ENCODE data around the gene WASL.

Gene WASL

DNA sequence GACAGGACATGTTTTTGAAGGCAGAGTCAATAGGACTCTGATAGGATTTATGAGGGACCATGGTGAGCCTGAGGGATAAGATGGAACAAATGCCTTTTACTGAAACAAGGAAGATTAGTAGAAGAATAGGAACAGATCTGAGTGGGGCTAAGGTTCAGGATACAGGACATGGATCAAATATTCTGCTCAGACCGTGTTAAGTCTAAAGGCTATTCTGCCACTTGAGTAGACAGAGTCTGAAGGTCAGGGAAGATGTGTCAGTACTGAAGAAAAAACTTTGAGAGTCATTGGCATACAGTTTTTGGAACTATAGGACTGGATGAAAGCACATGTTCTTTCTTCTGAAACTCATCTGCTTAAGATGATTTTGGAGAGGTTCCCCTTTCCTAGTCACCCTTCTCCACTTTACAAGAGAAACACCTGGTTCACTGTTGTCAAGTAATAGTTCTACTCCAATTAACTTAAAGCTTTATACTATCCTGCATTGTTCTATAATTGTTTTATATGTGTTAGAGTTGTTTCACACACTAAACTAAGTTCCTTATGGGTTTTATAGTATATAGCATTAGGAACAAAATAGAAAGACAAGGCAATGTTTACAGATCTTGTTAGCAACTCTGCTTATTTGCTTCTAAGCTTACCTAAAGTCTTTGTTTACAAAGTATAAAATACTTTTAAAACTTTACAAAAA, 43.4 kb downstream of the WASL start:
- DNase-seq (ENCODE audit: extremely low read depth, insufficient read length), result no peak
- TF ChIP-seq, protein P1, sequence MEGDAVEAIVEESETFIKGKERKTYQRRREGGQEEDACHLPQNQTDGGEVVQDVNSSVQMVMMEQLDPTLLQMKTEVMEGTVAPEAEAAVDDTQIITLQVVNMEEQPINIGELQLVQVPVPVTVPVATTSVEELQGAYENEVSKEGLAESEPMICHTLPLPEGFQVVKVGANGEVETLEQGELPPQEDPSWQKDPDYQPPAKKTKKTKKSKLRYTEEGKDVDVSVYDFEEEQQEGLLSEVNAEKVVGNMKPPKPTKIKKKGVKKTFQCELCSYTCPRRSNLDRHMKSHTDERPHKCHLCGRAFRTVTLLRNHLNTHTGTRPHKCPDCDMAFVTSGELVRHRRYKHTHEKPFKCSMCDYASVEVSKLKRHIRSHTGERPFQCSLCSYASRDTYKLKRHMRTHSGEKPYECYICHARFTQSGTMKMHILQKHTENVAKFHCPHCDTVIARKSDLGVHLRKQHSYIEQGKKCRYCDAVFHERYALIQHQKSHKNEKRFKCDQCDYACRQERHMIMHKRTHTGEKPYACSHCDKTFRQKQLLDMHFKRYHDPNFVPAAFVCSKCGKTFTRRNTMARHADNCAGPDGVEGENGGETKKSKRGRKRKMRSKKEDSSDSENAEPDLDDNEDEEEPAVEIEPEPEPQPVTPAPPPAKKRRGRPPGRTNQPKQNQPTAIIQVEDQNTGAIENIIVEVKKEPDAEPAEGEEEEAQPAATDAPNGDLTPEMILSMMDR (IDR thresholded peaks at IDR 0.05; ENCODE audit: insufficient read depth, low read length, poor library complexity, severe bottlenecking), result no peak
- Histone ChIP-seq H3K27me3 (replicated peaks; ENCODE audit: control insufficient read depth, insufficient read depth, low read length) (no peaks in the 10 kb centered on the region), H3K36me3 (ENCODE audit: control insufficient read depth, insufficient read depth, low read length) (peaks cover 1% of the 10 kb centered on the region), H3K4me3 (replicated peaks; ENCODE audit: low read depth, low read length) (no peak overlapping the region)

DNA sequence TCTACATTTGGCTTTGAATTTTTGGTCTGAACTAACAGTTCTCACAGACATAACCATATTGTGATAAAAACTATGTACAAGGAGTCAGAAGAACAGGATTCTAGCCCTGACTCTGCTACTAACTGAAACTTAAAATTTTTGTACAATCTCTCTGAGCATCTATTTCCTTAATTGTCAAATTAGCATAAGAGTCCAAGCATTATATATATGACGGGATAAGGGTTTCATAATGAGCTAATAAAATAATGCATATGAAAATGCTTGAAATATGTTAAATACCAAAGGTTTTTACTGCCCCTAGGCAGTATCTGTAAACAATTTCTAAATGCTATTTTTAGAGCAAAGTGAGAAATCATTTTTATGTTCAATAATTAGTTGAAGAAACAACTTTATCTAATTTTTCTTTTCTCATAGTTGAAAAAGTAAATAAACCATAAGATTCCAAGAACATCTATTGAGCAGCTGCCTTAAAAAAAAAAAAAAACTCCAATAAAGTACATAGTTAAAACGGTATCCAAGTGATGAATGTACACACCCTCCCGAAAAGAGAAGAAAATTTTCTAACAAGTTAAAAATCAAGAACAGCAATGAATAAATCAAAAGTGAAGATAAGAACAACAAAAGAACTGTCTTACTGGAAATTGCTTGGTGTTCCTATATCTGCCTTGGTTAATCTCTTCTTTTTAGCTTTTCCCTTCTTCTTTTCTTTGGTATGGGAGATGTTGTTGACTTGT, 52.7 kb downstream of the WASL start:
- Histone ChIP-seq H3K36me3 (ENCODE audit: control insufficient read depth, insufficient read depth, low read length) (peaks cover 6% of the 10 kb centered on the region), H3K4me3 (replicated peaks; ENCODE audit: low read depth, low read length) (no peak overlapping the region), H3K27me3 (replicated peaks; ENCODE audit: control insufficient read depth, insufficient read depth, low read length) (no peaks in the 10 kb centered on the region)
- TF ChIP-seq, protein P1 (IDR thresholded peaks at IDR 0.05; ENCODE audit: insufficient read depth, low read length, poor library complexity, severe bottlenecking), result no peak
- DNase-seq (ENCODE audit: extremely low read depth, insufficient read length), result no peak

DNA sequence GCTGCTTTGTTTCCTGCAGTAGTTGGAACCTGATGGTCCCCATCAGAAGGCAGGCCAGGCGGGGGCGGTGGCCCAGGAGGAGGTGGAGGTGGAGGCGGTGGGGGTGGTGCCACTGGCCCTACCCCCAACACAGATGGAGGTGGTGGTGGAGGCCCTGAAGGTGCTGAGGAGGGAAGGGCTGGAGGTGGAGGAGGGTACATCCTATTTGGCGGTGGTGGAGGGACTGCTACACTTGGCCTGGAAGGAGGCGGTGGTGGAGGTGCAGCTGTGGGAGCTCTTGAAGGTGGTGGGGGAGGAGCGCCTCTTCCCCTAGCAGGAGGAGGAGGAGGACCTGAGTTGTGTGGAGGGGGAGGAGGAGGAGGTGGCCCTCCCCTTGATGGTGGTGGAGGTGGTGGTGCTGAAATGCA, 56.3 kb downstream of the WASL start:
- DNase-seq (ENCODE audit: extremely low read depth, insufficient read length), result no peak
- TF ChIP-seq, protein P1 (IDR thresholded peaks at IDR 0.05; ENCODE audit: insufficient read depth, low read length, poor library complexity, severe bottlenecking), result no peak
- peaks cover 3% of the 10 kb centered on the region for H3K36me3 ChIP-seq (ENCODE audit: control insufficient read depth, insufficient read depth, low read length)
- no peak overlapping the region for H3K4me3 ChIP-seq (replicated peaks; ENCODE audit: low read depth, low read length)
- no peaks in the 10 kb centered on the region for H3K27me3 ChIP-seq (replicated peaks; ENCODE audit: control insufficient read depth, insufficient read depth, low read length)

DNA sequence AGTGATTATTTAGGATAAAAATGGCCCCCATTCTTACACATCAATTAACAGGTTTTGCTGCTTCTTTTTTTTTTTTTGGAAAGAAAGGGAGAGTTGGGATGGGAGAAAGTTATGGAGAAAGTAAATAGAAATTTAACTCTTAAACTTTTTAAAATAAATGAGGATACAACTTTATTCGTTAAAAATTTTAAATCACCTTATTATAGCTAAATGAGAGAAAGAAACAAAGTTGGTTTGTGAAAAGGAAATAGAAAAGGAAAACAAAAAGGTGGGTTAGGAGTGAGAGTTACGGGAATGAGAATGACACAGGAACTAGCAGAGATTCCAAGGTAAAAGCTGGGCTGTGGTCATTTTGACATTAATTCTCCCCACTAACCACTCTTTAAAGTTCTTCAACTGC, 58.3 kb downstream of the WASL start:
- DNase-seq (ENCODE audit: extremely low read depth, insufficient read length), result no peak
- Histone ChIP-seq H3K4me3 (replicated peaks; ENCODE audit: low read depth, low read length) (no peak overlapping the region), H3K27me3 (replicated peaks; ENCODE audit: control insufficient read depth, insufficient read depth, low read length) (no peaks in the 10 kb centered on the region), H3K36me3 (ENCODE audit: control insufficient read depth, insufficient read depth, low read length) (peaks cover 3% of the 10 kb centered on the region)
- TF ChIP-seq, protein P1 (IDR thresholded peaks at IDR 0.05; ENCODE audit: insufficient read depth, low read length, poor library complexity, severe bottlenecking), result no peak

DNA sequence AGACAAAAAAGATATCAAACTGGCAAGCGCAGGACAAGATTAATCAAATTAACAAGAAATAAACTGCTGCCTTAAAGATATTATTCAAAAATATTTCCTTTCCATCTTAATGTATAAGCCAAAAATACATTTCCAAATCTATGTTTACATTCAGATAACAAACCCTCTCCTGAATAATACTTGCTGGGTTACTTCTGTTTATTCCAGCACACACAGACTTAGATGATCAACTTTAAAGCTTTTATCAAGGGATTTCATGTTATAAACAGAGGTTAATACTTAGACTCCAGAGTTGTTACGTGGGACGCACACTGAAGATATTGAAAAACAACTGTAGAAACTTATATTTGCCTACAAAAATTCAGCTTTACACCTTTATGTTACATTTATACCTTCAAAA, 59.6 kb downstream of the WASL start:
- Histone ChIP-seq H3K36me3 (ENCODE audit: control insufficient read depth, insufficient read depth, low read length) (peaks cover 3% of the 10 kb centered on the region), H3K4me3 (replicated peaks; ENCODE audit: low read depth, low read length) (no peak overlapping the region), H3K27me3 (replicated peaks; ENCODE audit: control insufficient read depth, insufficient read depth, low read length) (no peaks in the 10 kb centered on the region)
- no peak for DNase-seq (ENCODE audit: extremely low read depth, insufficient read length)
- TF ChIP-seq, protein P1 (IDR thresholded peaks at IDR 0.05; ENCODE audit: insufficient read depth, low read length, poor library complexity, severe bottlenecking), result no peak
